HG02852 (cell line): ENCODE data around the gene P2RX5.

Experiments
- ATAC-seq: cut with Tn5 transposase; IDR thresholded peaks from one replicate; pipeline ENCODE4 v1.9.1; 2021; ENCODE audit warnings: mild to moderate bottlenecking, moderate library complexity; ENCODE audit not compliant: unreplicated experiment

Gene P2RX5

GRCh38 chr17:3681565-3681964 is 14.4 kb downstream of the P2RX5 start:
- ATAC-seq = no peak

GRCh38 chr17:3681057-3681456 is 14.9 kb downstream of the P2RX5 start:
- ATAC-seq = no peak

GRCh38 chr17:3679531-3680126 is 16.3 kb downstream of the P2RX5 start:
- ATAC-seq = no peak

- ATAC-seq = no peak
These were observed 17.0 kb downstream of the P2RX5 start for GRCh38 chr17:3678821-3679530.

GRCh38 chr17:3678095-3678820 is 17.7 kb downstream of the P2RX5 start:
- ATAC-seq = no peak

GRCh38 chr17:3675886-3676285 is 20.1 kb downstream of the P2RX5 start:
- ATAC-seq = no peak

GRCh38 chr17:3672571-3672970 is 23.4 kb downstream of the P2RX5 start:
- no peak for ATAC-seq

GRCh38 chr17:3669548-3669947 is 26.4 kb downstream of the P2RX5 start:
- no peak for ATAC-seq

- peak; percentile 13 for ATAC-seq
These were observed 26.9 kb downstream of the P2RX5 start for GRCh38 chr17:3669085-3669347.

GRCh38 chr17:3668279-3669084 is 27.5 kb downstream of the P2RX5 start, which contains the start of the genes EMC6 and TAX1BP3:
Gene EMC6 (plus strand): TSS chr17:3668812. CDS start chr17:3669147, 335 bp downstream.
Gene TAX1BP3 (minus strand): TSS chr17:3668578. CDS start chr17:3668526, 52 bp downstream.
- ATAC-seq = peak; percentile 85

- ATAC-seq = peak; percentile 11
These were observed 28.3 kb downstream of the P2RX5 start for GRCh38 chr17:3667366-3668278.

- no peak for ATAC-seq
These were observed 29.4 kb downstream of the P2RX5 start for GRCh38 chr17:3666516-3666915.

GRCh38 chr17:3665834-3666233 is 30.1 kb downstream of the P2RX5 start:
- ATAC-seq = no peak

GRCh38 chr17:3663102-3664011 is 32.6 kb downstream of the P2RX5 start:
- no peak for ATAC-seq

- no peak for ATAC-seq
These were observed 35.6 kb downstream of the P2RX5 start for GRCh38 chr17:3660311-3660891.

- ATAC-seq = no peak
These were observed 36.3 kb downstream of the P2RX5 start for GRCh38 chr17:3659541-3660111.

- ATAC-seq = no peak
These were observed 37.0 kb downstream of the P2RX5 start for GRCh38 chr17:3658784-3659449.
